ENCODE measurements around the gene PFKM. TPM values are rescaled to one million over a fixed set of nuclear protein-coding genes. Genes with fewer than 3 reads are reported as not detected.

Gene PFKM
- total RNA-seq, 1 experiment from 2014 or later, result 92.4 TPM

DNA sequence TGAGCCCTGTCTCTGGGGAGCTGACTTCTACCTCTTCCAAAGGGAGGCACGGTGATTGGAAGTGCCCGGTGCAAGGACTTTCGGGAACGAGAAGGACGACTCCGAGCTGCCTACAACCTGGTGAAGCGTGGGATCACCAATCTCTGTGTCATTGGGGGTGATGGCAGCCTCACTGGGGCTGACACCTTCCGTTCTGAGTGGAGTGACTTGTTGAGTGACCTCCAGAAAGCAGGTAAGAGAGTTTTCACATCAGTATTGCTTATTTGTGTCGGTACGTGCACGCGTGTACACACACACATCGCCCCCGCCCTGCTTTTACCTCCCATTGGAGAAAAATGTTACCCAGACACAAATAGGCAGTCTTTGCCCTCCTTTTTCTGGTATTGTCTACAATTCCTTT is 13.7 kb downstream of the PFKM start:
- TF ChIP-seq, protein P1, sequence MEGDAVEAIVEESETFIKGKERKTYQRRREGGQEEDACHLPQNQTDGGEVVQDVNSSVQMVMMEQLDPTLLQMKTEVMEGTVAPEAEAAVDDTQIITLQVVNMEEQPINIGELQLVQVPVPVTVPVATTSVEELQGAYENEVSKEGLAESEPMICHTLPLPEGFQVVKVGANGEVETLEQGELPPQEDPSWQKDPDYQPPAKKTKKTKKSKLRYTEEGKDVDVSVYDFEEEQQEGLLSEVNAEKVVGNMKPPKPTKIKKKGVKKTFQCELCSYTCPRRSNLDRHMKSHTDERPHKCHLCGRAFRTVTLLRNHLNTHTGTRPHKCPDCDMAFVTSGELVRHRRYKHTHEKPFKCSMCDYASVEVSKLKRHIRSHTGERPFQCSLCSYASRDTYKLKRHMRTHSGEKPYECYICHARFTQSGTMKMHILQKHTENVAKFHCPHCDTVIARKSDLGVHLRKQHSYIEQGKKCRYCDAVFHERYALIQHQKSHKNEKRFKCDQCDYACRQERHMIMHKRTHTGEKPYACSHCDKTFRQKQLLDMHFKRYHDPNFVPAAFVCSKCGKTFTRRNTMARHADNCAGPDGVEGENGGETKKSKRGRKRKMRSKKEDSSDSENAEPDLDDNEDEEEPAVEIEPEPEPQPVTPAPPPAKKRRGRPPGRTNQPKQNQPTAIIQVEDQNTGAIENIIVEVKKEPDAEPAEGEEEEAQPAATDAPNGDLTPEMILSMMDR (conservative IDR thresholded peaks at IDR 0.05), result no peak
- H3K36me3 Mint-ChIP-seq (ENCODE audit: insufficient read depth in 1 of 3, low read depth in 3 of 3), result peaks cover 33 to 80% (median 78%) of the 10 kb centered on the region in 3 experiments
- no peak overlapping the region for H2AK5ac ChIP-seq (ENCODE audit: insufficient read length, low read length)

More for the DNA sequence above, 13.7 kb downstream of the PFKM start:
- Mint-ChIP-seq H3K4me3 (no peak overlapping the region), H3K27ac (no peak overlapping the region), H3K4me1 (no peaks in the 10 kb centered on the region), H3K9me3 (no peaks in the 10 kb centered on the region), H3K27me3 (ENCODE audit: low read depth) (no peaks in the 10 kb centered on the region; the same call in 1 of the 2 replicates)
- H2AFZ ChIP-seq (ENCODE audit: low read length), result no peak overlapping the region
- no peak overlapping the region for H4K91ac ChIP-seq (ENCODE audit: insufficient read length, low read depth, low read length)
- no peak overlapping the region for H4K5ac ChIP-seq (ENCODE audit: insufficient read length, low read depth, low read length)
- no peaks in the 10 kb centered on the region for H3K4me1 ChIP-seq (ENCODE audit: insufficient read depth, low read length)
- H3K56ac ChIP-seq (ENCODE audit: insufficient read length, low read depth, low read length), result no peak overlapping the region
- H2BK5ac ChIP-seq (ENCODE audit: insufficient read length, low read length), result no peak overlapping the region
- H3K18ac ChIP-seq (ENCODE audit: insufficient read length, low read depth, low read length), result no peak overlapping the region
- no peak overlapping the region for H3T11ph ChIP-seq (ENCODE audit: low read length)
- no peaks in the 10 kb centered on the region for H4K20me1 ChIP-seq (ENCODE audit: control insufficient read depth, insufficient read depth, insufficient read length)
- no peaks in the 10 kb centered on the region for H3K23me2 ChIP-seq (ENCODE audit: insufficient read length, low read depth, low read length, poor library complexity, severe bottlenecking)
- no peak overlapping the region for H4K8ac ChIP-seq (replicated peaks; ENCODE audit: insufficient read length, low read depth, low read length)
- H3K79me2 ChIP-seq (ENCODE audit: insufficient read depth, low read length), result no peaks in the 10 kb centered on the region
- no peak for DNase-seq
- H3K14ac ChIP-seq (ENCODE audit: insufficient read depth, low read length), result no peak overlapping the region
- H3K23ac ChIP-seq (ENCODE audit: insufficient read length, low read depth, low read length), result no peak overlapping the region
- no peak overlapping the region for H3K9ac ChIP-seq (ENCODE audit: extremely low read depth, insufficient read length, low read length)
- H3K27ac ChIP-seq (ENCODE audit: insufficient read length, low read depth, low read length), result no peak overlapping the region
- no peak overlapping the region for H3K4me2 ChIP-seq (ENCODE audit: insufficient read depth, insufficient read length, low read length)
- no peak overlapping the region for H2BK20ac ChIP-seq (ENCODE audit: low read depth, low read length, poor library complexity, severe bottlenecking)
- no peak overlapping the region for H2BK12ac ChIP-seq (ENCODE audit: insufficient read length, low read depth, low read length)
- no peak overlapping the region for H3K4ac ChIP-seq (ENCODE audit: low read depth, low read length)
- H2BK15ac ChIP-seq (ENCODE audit: low read depth, low read length), result no peak overlapping the region
- H2BK120ac ChIP-seq (ENCODE audit: low read depth, low read length, poor library complexity, severe bottlenecking), result no peak overlapping the region
- no peaks in the 10 kb centered on the region for H3K79me1 ChIP-seq (ENCODE audit: insufficient read depth, low read depth, low read length, poor library complexity, severe bottlenecking)
- no peaks in the 10 kb centered on the region for H3K9me3 ChIP-seq (ENCODE audit: control insufficient read depth, low read depth, low read length)
- WGBS (ENCODE audit: extremely low coverage, insufficient read length, low lambda C conversion rate), result no CpG with 5 or more reads among the region's 14 CpGs
- no peaks in the 10 kb centered on the region for H3K27me3 ChIP-seq (ENCODE audit: insufficient read depth, low read length)
